Liver (tissue), 9 donors: ENCODE data around the gene KLF6. TPM values are rescaled to one million over a fixed set of nuclear protein-coding genes. Genes with fewer than 3 reads are reported as not detected.

ENCODE experiments used
- DNase-seq: peaks from one replicate; pipeline ENCODE4 v3.0.0-alpha.2; 2017; ENCODE audit warnings: low spot score
- H3K27ac ChIP-seq, 2 donors: one replicate each; pipeline ENCODE4 v1.7.0; 2013; ENCODE audit warnings: inconsistent platforms in 2 of 2, low read length in 2 of 2, control low read depth in 1 of 2, low read depth in 1 of 2, mild to moderate bottlenecking in 1 of 2
- H3K27me3 ChIP-seq, 4 donors: one replicate each; pipeline versions ENCODE4 v1.6.1 to v1.7.0; 2013; ENCODE audit warnings: low read length in 3 of 4, inconsistent platforms in 1 of 4, mild to moderate bottlenecking in 1 of 4, moderate library complexity in 1 of 4; ENCODE audit not compliant: control insufficient read depth in 4 of 4, insufficient read depth in 4 of 4
- H3K36me3 ChIP-seq, 4 donors: one replicate each; pipeline versions ENCODE4 v1.6.1 to v1.7.0; 2013; ENCODE audit warnings: low read length in 3 of 4, mild to moderate bottlenecking in 3 of 4, low read depth in 1 of 4, moderate library complexity in 1 of 4; ENCODE audit not compliant: control insufficient read depth in 4 of 4, insufficient read depth in 3 of 4
- H3K4me1 ChIP-seq, 4 donors: one replicate each; pipeline versions ENCODE4 v1.6.1 to v1.7.0; 2013; ENCODE audit warnings: low read length in 3 of 4, mild to moderate bottlenecking in 3 of 4, moderate library complexity in 1 of 4; ENCODE audit not compliant: control insufficient read depth in 4 of 4, insufficient read depth in 4 of 4
- H3K4me3 ChIP-seq, 3 donors: one replicate each; pipeline versions ENCODE4 v1.6.1 to v1.7.0; 2013; ENCODE audit warnings: low read length in 3 of 3, control low read depth in 1 of 3, low read depth in 1 of 3, mild to moderate bottlenecking in 1 of 3
- H3K9ac ChIP-seq, 2 donors: one replicate each; pipeline ENCODE4 v1.7.0; 2013; ENCODE audit warnings: low read length in 2 of 2, mild to moderate bottlenecking in 2 of 2, moderate library complexity in 2 of 2, control low read depth in 1 of 2, low read depth in 1 of 2
- H3K9me3 ChIP-seq, 4 donors: one replicate each; pipeline versions ENCODE4 v1.6.1 to v1.7.0; 2013; ENCODE audit warnings: low read length in 3 of 4; ENCODE audit not compliant: control insufficient read depth in 4 of 4
- CTCF ChIP-seq: fragments of 150-350 bp; IDR thresholded peaks from 2 replicates; pipeline ENCODE4 v1.5.1; 2017; ENCODE audit warnings: improper control_type of control experiment, low read depth, low read length; ENCODE audit not compliant: missing input control
- EGR1 ChIP-seq, 2 donors: IDR thresholded peaks; 2 replicates each; pipeline ENCODE4 v1.6.1; 2016 to 2018; ENCODE audit warnings: antibody characterized with exemption in 2 of 2, low read depth in 2 of 2
- FOXA1 ChIP-seq: IDR thresholded peaks from 2 replicates; pipeline ENCODE4 v1.6.1; 2016; ENCODE audit warnings: antibody characterized with exemption
- GABPA ChIP-seq, 2 donors: IDR thresholded peaks in 1 of 2; conservative IDR thresholded peaks in 1 of 2; 2 replicates each; pipeline ENCODE4 v1.6.1; 2016; ENCODE audit warnings: antibody characterized with exemption in 2 of 2, mild to moderate bottlenecking in 1 of 2, moderate library complexity in 1 of 2
- HNF4A ChIP-seq, 2 donors: conservative IDR thresholded peaks; 2 replicates each; pipeline ENCODE4 v1.6.1; 2016; ENCODE audit warnings: antibody characterized with exemption in 2 of 2, mild to moderate bottlenecking in 2 of 2
- HNF4G ChIP-seq: IDR thresholded peaks from 2 replicates; pipeline ENCODE4 v1.6.1; 2016; ENCODE audit warnings: antibody characterized with exemption
- JUND ChIP-seq, 2 donors: IDR thresholded peaks; 2 replicates each; pipeline ENCODE4 v1.6.1; 2016; ENCODE audit warnings: antibody characterized with exemption in 2 of 2
- RAD21 ChIP-seq, 2 donors: IDR thresholded peaks; 2 replicates each; pipeline ENCODE4 v1.6.1; 2016; ENCODE audit warnings: antibody characterized with exemption in 2 of 2, mild to moderate bottlenecking in 2 of 2
- SP1 ChIP-seq: IDR thresholded peaks from 2 replicates; pipeline ENCODE4 v1.6.1; 2018; ENCODE audit warnings: antibody characterized with exemption, mild to moderate bottlenecking
- TAF1 ChIP-seq: conservative IDR thresholded peaks from 2 replicates; pipeline ENCODE4 v1.6.1; 2016; ENCODE audit warnings: antibody characterized with exemption, mild to moderate bottlenecking
- YY1 ChIP-seq: IDR thresholded peaks from 2 replicates; pipeline ENCODE4 v1.6.1; 2016; ENCODE audit warnings: antibody characterized with exemption, mild to moderate bottlenecking
- WGBS: extraction: QIAGEN DNeasy Blood & Tissue Kit; methylation state at CpG from one replicate; pipeline ENCODE4 v1.1.7; 2013; 5-methylcytosine and 5-hydroxymethylcytosine counted together
- polyA plus RNA-seq, 2 donors: library from polyadenylated mRNA; stranded (reverse) in 1 of 2; unstranded in 1 of 2; fragments of 200-250 nt in 1 of 2; fragments of >200 nt in 1 of 2; fragmentation: Nextera tagmentation in 1 of 2; extraction: Ambion mirVana in 1 of 2; gene quantifications; one replicate each; pipeline versions ENCODE4 v1.2.1 to v1.2.3, GENCODE V29; 2013 to 2015
- total RNA-seq, 2 donors: library from RNA; depleted of rRNA; stranded (reverse); fragments of >200 nt; gene quantifications; one replicate each; pipeline ENCODE4 v1.2.3, GENCODE V29; 2014
- TF ChIP-seq, protein P1 (sequence below): IDR thresholded peaks from 2 replicates; pipeline ENCODE4 v1.6.1; 2016; ENCODE audit warnings: antibody characterized with exemption, mild to moderate bottlenecking
- donor health status: healthy.
- donor health status: healthy.
- donor health status: healthy.
- donor health status: healthy.
- donor health status: healthy.

KLF6 gene
- total and polyA plus RNA-seq, 4 donors, result 11.0 to 124 (median 22.2) TPM

GRCh38 chr10:3807211-3807927, 22.4 kb upstream of the KLF6 start:
- peaks cover 9 to 47% (median 17%) of the 10 kb centered on the region in 4 donors for H3K4me1 ChIP-seq

GRCh38 chr10:3806603-3807002, 21.6 kb upstream of the KLF6 start:
- no peak overlapping the region for H3K9ac ChIP-seq
- DNase-seq, result no peak
- H3K36me3 ChIP-seq, result no peaks in the 10 kb centered on the region
- TF ChIP-seq HNF4G (no peak), SP1 (no peak), CTCF (no peak), TAF1 (no peak), HNF4A (conservative IDR thresholded peaks at IDR 0.05) (no peak), JUND (IDR thresholded peaks at IDR 0.05) (no peak)
- TF ChIP-seq, protein P1, sequence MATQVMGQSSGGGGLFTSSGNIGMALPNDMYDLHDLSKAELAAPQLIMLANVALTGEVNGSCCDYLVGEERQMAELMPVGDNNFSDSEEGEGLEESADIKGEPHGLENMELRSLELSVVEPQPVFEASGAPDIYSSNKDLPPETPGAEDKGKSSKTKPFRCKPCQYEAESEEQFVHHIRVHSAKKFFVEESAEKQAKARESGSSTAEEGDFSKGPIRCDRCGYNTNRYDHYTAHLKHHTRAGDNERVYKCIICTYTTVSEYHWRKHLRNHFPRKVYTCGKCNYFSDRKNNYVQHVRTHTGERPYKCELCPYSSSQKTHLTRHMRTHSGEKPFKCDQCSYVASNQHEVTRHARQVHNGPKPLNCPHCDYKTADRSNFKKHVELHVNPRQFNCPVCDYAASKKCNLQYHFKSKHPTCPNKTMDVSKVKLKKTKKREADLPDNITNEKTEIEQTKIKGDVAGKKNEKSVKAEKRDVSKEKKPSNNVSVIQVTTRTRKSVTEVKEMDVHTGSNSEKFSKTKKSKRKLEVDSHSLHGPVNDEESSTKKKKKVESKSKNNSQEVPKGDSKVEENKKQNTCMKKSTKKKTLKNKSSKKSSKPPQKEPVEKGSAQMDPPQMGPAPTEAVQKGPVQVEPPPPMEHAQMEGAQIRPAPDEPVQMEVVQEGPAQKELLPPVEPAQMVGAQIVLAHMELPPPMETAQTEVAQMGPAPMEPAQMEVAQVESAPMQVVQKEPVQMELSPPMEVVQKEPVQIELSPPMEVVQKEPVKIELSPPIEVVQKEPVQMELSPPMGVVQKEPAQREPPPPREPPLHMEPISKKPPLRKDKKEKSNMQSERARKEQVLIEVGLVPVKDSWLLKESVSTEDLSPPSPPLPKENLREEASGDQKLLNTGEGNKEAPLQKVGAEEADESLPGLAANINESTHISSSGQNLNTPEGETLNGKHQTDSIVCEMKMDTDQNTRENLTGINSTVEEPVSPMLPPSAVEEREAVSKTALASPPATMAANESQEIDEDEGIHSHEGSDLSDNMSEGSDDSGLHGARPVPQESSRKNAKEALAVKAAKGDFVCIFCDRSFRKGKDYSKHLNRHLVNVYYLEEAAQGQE, result no peak
- no peak overlapping the region for H3K4me3 ChIP-seq
- H3K9me3 ChIP-seq, result no peaks in the 10 kb centered on the region
- H3K4me1 ChIP-seq, result peaks cover 3 to 43% (median 15%) of the 10 kb centered on the region in 4 donors
- H3K27ac ChIP-seq, result peak overlapping the region; percentile 75 to 99
- no peaks in the 10 kb centered on the region for H3K27me3 ChIP-seq
- 75% methylated on average over 5 of the region's 5 CpGs for WGBS

More at GRCh38 chr10:3807211-3807927, 22.4 kb upstream of the KLF6 start:
- Histone ChIP-seq H3K9ac (peak overlapping the region; percentile 22 to 87), H3K27ac (peak overlapping the region; percentile 97 to 99), H3K4me3 (no peak overlapping the region), H3K36me3 (no peaks in the 10 kb centered on the region), H3K27me3 (no peaks in the 10 kb centered on the region), H3K9me3 (no peaks in the 10 kb centered on the region)
- no peak for TF ChIP-seq RAD21 (IDR thresholded peaks at IDR 0.05)
- TF ChIP-seq, protein P1, result no peak
- no peak for TF ChIP-seq GABPA (IDR thresholded peaks at IDR 0.05 in 1 of 2, conservative IDR thresholded peaks at IDR 0.05 in 1 of 2)
- no peak for TF ChIP-seq HNF4A (conservative IDR thresholded peaks at IDR 0.05)
- no peak for TF ChIP-seq SP1
- no peak for TF ChIP-seq EGR1 (IDR thresholded peaks at IDR 0.05; ENCODE audit: low read depth in 2 of 2)
- TF ChIP-seq YY1, result no peak
- TF ChIP-seq FOXA1, result no peak
- DNase-seq, result no peak
- WGBS, result 86% methylated on average over 15 of the region's 15 CpGs
